Endothelial cell of umbilical vein (primary cell): ENCODE data around the gene PFAS. TPM values are rescaled to one million over a fixed set of nuclear protein-coding genes. Genes with fewer than 3 reads are reported as not detected.

Experiments used
- BruUV-seq: library from RNA; stranded (reverse); fragments of 400-500 nt; replicated peaks from 2 replicates; lab custom pipeline; 2021; lab: Mats Ljungman, UMichigan
- CTCF ChIA-PET: fragments of 300-600, 350-600 bp; sonication (Branson Sonifier 250); formaldehyde crosslinking; loops from one replicate; lab custom pipeline; 2021; ENCODE audit warnings: antibody characterized with exemption, inconsistent platforms; lab: Charles Lee
- POLR2A ChIA-PET: fragments of 300-600, 350-600 bp; sonication (Branson Sonifier 250); formaldehyde crosslinking; loops from one replicate; lab custom pipeline; 2021; ENCODE audit warnings: antibody characterized with exemption, inconsistent platforms; lab: Charles Lee
- DNase-seq: peaks from one replicate; pipeline ENCODE4 v3.0.0-alpha.2; 2011; ENCODE audit warnings: low read depth, low spot score
- FAIRE-seq: peaks from 2 replicates; lab custom pipeline; 2011; peaks lifted over from hg19 to GRCh38; lab: Jason Lieb, UNC
- H2AFZ ChIP-seq: 2 replicates; pipeline ENCODE4 v1.6.0; 2012; ENCODE audit warnings: low read depth, low read length, control low read depth, inconsistent platforms
- H3K27ac ChIP-seq: 2 replicates; pipeline ENCODE4 v1.5.1; 2011; ENCODE audit warnings: low read depth, mild to moderate bottlenecking, control low read depth, low read length, moderate library complexity; ENCODE audit not compliant: insufficient read depth
- H3K27me3 ChIP-seq, 2 experiments: 2 replicates each; pipeline versions ENCODE4 v1.6.0 to v1.6.1; 2011; ENCODE audit warnings: low read length in 2 of 2, mixed read lengths in 1 of 2; ENCODE audit not compliant: control insufficient read depth in 2 of 2, insufficient read depth in 2 of 2
- H3K36me3 ChIP-seq, 2 experiments: 2 replicates in 1 of 2; 3 replicates in 1 of 2; pipeline ENCODE4 v1.5.1; 2011; ENCODE audit warnings: low read length in 2 of 2, mild to moderate bottlenecking in 1 of 2, moderate library complexity in 1 of 2; ENCODE audit not compliant: control insufficient read depth in 2 of 2, insufficient read depth in 2 of 2; ENCODE audit errors: extremely low read depth in 1 of 2
- H3K4me1 ChIP-seq: 3 replicates; pipeline ENCODE4 v1.5.1; 2011; ENCODE audit warnings: mild to moderate bottlenecking, low read length; ENCODE audit not compliant: control insufficient read depth, insufficient read depth; ENCODE audit errors: extremely low read depth
- H3K4me2 ChIP-seq: 2 replicates; pipeline ENCODE4 v1.6.1; 2011; ENCODE audit warnings: low read length, control low read depth, mixed read lengths; ENCODE audit not compliant: insufficient read depth
- H3K4me3 ChIP-seq, 3 experiments: fragments of 200-600 bp in 1 of 3; sonication (generic), shearing (Covaris generic) in 1 of 3; replicated peaks in 1 of 3; 2 replicates each; pipeline ENCODE4 v1.5.1; 2011 to 2016; ENCODE audit warnings: control low read depth in 3 of 3, low read length in 3 of 3, mild to moderate bottlenecking in 2 of 3, inconsistent platforms in 1 of 3, low read depth in 1 of 3, moderate library complexity in 1 of 3; ENCODE audit not compliant: insufficient read depth in 1 of 3
- H3K79me2 ChIP-seq: 2 replicates; pipeline ENCODE4 v1.6.0; 2012; ENCODE audit warnings: low read length, inconsistent platforms; ENCODE audit not compliant: control insufficient read depth, insufficient read depth
- H3K9ac ChIP-seq: replicated peaks from 2 replicates; pipeline ENCODE3; 2011; ENCODE audit warnings: low read length, control low read depth; ENCODE audit not compliant: insufficient read depth; ENCODE audit errors: extremely low read depth
- H3K9me1 ChIP-seq: replicated peaks from 3 replicates; pipeline ENCODE4 v1.6.0; 2011; ENCODE audit warnings: mild to moderate bottlenecking, low read length; ENCODE audit not compliant: control insufficient read depth, insufficient read depth; ENCODE audit errors: extremely low read depth
- H3K9me3 ChIP-seq: replicated peaks from 2 replicates; pipeline ENCODE4 v1.5.1; 2012; ENCODE audit warnings: low read length, inconsistent platforms; ENCODE audit not compliant: control insufficient read depth, insufficient read depth
- H4K20me1 ChIP-seq: replicated peaks from 2 replicates; pipeline ENCODE3; 2011; ENCODE audit warnings: mild to moderate bottlenecking, low read length; ENCODE audit not compliant: control insufficient read depth, insufficient read depth; ENCODE audit errors: extremely low read depth
- EZH2 ChIP-seq: IDR thresholded peaks from 2 replicates; pipeline ENCODE4 v1.6.1; 2012; ENCODE audit warnings: borderline replicate concordance, low read depth, mild to moderate bottlenecking, moderate library complexity, low read length, inconsistent platforms; ENCODE audit not compliant: severe bottlenecking
- FOS ChIP-seq: IDR thresholded peaks from 2 replicates; pipeline ENCODE4 v1.6.1; 2011; ENCODE audit warnings: mild to moderate bottlenecking, low read length, moderate library complexity, borderline replicate concordance; ENCODE audit not compliant: insufficient read depth
- GATA2 ChIP-seq: IDR thresholded peaks from 2 replicates; pipeline ENCODE4 v1.7.0; 2011; ENCODE audit warnings: low read depth, mild to moderate bottlenecking, moderate library complexity, mixed read lengths, low read length; ENCODE audit not compliant: insufficient read length, insufficient read depth
- JUN ChIP-seq: IDR thresholded peaks from 2 replicates; pipeline ENCODE4 v1.6.1; 2011; ENCODE audit warnings: borderline replicate concordance, low read depth; ENCODE audit not compliant: insufficient read length, insufficient read depth
- MYC ChIP-seq: IDR thresholded peaks from one replicate; pipeline ENCODE4 v1.6.1; 2011; ENCODE audit warnings: mild to moderate bottlenecking, low read depth, low read length
- POLR2A ChIP-seq: IDR thresholded peaks from 2 replicates; pipeline ENCODE4 v1.6.1; 2012; ENCODE audit warnings: low read depth, mild to moderate bottlenecking, control low read depth, low read length
- POLR2AphosphoS5 ChIP-seq: IDR thresholded peaks from 2 replicates; pipeline ENCODE4 v1.6.1; 2012; ENCODE audit warnings: low read depth, mild to moderate bottlenecking, control low read depth, low read length, moderate library complexity; ENCODE audit not compliant: insufficient read depth
- dilution Hi-C: fragments of 300-500 bp; cut with MboI; formaldehyde crosslinking; loops from one replicate; pipeline ENCODE4 v1.15.0; 2019; ENCODE audit warnings: low sequenced_read_pairs; ENCODE audit not compliant: extremely low pct_ligation_motif_present
- intact Hi-C: fragments of 100-400 bp; cut with micrococcal nuclease; formaldehyde crosslinking; loops from one replicate; pipeline ENCODE4 v1.10.0; 2022
- polyA plus RNA-seq, 4 experiments: library from polyadenylated mRNA; depleted of rRNA in 3 of 4; stranded (reverse) in 3 of 4; unstranded in 1 of 4; fragments of >200 nt; gene quantifications; 2 replicates each; pipeline versions ENCODE4 v1.2.1 to v1.2.3, GENCODE V29; 2011 to 2012; ENCODE audit warnings: missing spikeins in 1 of 4
- total RNA-seq: library from RNA; stranded (reverse); gene quantifications from 2 replicates; pipeline ENCODE4 v1.2.3, GENCODE V29; 2021
- TF ChIP-seq, protein P1 (sequence below), 2 donors: IDR thresholded peaks; 1 replicate in 1 of 2; 2 replicates in 1 of 2; pipeline ENCODE4 v1.5.1; 2011; ENCODE audit warnings: low read length in 2 of 2, mild to moderate bottlenecking in 2 of 2, moderate library complexity in 2 of 2, control low read depth in 1 of 2, inconsistent platforms in 1 of 2, low read depth in 1 of 2; ENCODE audit not compliant: insufficient read depth in 1 of 2; ENCODE audit errors: extremely low read depth in 1 of 2
- TF ChIP-seq, protein P2 (sequence below): IDR thresholded peaks from 2 replicates; pipeline ENCODE4 v1.6.1; 2011; ENCODE audit not compliant: insufficient read depth, insufficient read length

Gene PFAS
- total and polyA plus RNA-seq, 2 donors (not counting 3 experiments of a cell fraction or from before 2014, with no cell fraction given) = 34.1 to 108 TPM

DNA sequence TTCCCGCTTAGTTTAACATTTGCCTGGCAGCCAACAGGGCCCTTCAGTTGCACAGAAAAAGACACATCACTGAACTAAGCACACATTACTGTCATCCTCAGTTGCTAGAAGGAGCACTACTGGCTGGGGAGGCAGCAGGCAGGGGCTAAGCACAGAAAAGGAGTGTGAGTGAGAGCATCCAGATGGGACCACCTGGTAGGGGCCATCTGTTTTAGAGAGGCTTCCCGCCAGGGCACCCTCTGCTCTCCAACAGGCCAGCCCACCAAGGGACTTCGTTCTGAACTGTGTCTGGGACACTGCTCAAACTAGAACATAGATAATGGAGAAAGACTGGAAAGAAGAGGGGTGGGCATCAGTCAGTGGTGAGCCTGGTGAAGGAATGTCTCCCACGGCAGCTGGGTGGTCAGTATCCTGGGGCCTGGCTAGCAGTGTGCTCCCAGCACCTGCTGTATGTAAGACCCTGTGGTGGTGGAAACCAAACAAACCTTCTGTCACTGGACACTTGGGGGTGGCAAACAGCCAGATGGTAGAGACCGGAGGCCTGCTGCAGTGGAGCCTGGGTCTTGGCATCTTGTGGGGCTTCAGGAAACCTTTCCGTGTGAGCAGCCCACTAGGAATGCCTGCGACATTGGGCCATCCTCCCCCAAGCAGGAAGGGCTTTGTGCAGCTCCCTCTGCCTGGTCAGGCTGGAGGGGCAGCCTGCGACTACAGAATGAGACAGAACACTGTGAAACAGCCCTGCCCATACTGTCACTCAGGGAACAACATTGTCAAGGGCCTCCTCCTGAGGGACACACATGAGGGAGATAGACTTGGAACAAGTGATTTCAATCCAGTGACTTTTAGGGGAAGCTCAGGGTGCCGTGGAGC is 26.6 kb downstream of the PFAS start:
- ChIA-PET POLR2A (no interaction called here), CTCF (interaction anchor here (1.2 kb wide), 1 partner anchor 13 kb away, joined by 4 read pairs; the partner anchor contains the start of gene RANGRF)
- Histone ChIP-seq H3K9me1 (no peaks in the 10 kb centered on the region), H3K79me2 (no peaks in the 10 kb centered on the region), H3K4me2 (no peak overlapping the region), H3K27me3 (no peaks in the 10 kb centered on the region), H3K27ac (no peak overlapping the region), H3K36me3 (no peaks in the 10 kb centered on the region), H2AFZ (no peak overlapping the region), H3K9me3 (no peaks in the 10 kb centered on the region), H3K4me3 (no peak overlapping the region), H3K4me1 (no peaks in the 10 kb centered on the region), H4K20me1 (no peaks in the 10 kb centered on the region), H3K9ac (no peak overlapping the region)
- FAIRE-seq = no peak
- no TSS peak for BruUV-seq
- intact Hi-C loops (no loop called here), dilution Hi-C loops (no loop called here)
- TF ChIP-seq GATA2 (no peak), POLR2AphosphoS5 (no peak), MYC (no peak), POLR2A (no peak), EZH2 (no peak), FOS (no peak), JUN (no peak)
- TF ChIP-seq, protein P1, sequence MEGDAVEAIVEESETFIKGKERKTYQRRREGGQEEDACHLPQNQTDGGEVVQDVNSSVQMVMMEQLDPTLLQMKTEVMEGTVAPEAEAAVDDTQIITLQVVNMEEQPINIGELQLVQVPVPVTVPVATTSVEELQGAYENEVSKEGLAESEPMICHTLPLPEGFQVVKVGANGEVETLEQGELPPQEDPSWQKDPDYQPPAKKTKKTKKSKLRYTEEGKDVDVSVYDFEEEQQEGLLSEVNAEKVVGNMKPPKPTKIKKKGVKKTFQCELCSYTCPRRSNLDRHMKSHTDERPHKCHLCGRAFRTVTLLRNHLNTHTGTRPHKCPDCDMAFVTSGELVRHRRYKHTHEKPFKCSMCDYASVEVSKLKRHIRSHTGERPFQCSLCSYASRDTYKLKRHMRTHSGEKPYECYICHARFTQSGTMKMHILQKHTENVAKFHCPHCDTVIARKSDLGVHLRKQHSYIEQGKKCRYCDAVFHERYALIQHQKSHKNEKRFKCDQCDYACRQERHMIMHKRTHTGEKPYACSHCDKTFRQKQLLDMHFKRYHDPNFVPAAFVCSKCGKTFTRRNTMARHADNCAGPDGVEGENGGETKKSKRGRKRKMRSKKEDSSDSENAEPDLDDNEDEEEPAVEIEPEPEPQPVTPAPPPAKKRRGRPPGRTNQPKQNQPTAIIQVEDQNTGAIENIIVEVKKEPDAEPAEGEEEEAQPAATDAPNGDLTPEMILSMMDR (IDR thresholded peaks at IDR 0.05; ENCODE audit: extremely low read depth in 1 of 2, insufficient read depth in 1 of 2, low read depth in 1 of 2, low read length in 2 of 2) = no peak
- TF ChIP-seq, protein P2, sequence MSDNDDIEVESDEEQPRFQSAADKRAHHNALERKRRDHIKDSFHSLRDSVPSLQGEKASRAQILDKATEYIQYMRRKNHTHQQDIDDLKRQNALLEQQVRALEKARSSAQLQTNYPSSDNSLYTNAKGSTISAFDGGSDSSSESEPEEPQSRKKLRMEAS = no peak
- no peak for DNase-seq
